ENCODE measurements around the gene PERM1. TPM values are rescaled to one million over a fixed set of nuclear protein-coding genes. Genes with fewer than 3 reads are reported as not detected.

Gene PERM1
- total RNA-seq, 1 donor from 2014 or later: not detected

DNA sequence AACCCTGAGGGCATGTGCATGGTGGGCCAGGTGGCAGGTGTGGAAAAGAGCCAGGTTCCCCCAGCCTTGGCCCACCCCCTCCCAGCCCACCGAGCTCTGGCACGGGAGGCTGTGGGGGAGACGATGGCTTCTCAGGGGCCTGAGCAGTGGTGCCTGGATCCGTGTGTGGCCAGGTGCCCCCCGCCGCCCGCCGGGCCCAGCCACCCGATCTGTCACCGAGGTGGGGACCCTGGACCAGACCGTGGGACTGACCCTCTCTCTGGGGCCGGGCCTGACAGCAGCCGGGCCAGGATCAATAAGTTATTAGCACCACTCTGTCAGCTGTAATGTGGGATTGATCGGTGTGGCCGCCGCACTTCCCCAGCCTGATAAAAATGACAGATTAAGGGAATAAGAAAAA, 44.4 kb downstream of the PERM1 start:
- TF ChIP-seq, protein P1, sequence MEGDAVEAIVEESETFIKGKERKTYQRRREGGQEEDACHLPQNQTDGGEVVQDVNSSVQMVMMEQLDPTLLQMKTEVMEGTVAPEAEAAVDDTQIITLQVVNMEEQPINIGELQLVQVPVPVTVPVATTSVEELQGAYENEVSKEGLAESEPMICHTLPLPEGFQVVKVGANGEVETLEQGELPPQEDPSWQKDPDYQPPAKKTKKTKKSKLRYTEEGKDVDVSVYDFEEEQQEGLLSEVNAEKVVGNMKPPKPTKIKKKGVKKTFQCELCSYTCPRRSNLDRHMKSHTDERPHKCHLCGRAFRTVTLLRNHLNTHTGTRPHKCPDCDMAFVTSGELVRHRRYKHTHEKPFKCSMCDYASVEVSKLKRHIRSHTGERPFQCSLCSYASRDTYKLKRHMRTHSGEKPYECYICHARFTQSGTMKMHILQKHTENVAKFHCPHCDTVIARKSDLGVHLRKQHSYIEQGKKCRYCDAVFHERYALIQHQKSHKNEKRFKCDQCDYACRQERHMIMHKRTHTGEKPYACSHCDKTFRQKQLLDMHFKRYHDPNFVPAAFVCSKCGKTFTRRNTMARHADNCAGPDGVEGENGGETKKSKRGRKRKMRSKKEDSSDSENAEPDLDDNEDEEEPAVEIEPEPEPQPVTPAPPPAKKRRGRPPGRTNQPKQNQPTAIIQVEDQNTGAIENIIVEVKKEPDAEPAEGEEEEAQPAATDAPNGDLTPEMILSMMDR (IDR thresholded peaks at IDR 0.05; ENCODE audit: insufficient read depth, low read length, severe bottlenecking): no peak
- no peak for DNase-seq (ENCODE audit: low read depth)
- no peak overlapping the region for H3K4me3 ChIP-seq (ENCODE audit: low read depth, low read length)
- no peaks in the 10 kb centered on the region for H3K36me3 ChIP-seq (ENCODE audit: control insufficient read depth, insufficient read depth, low read length)
- FAIRE-seq: no peak
- H3K27me3 ChIP-seq (ENCODE audit: control insufficient read depth, insufficient read depth, low read length): peaks cover 38% of the 10 kb centered on the region

DNA sequence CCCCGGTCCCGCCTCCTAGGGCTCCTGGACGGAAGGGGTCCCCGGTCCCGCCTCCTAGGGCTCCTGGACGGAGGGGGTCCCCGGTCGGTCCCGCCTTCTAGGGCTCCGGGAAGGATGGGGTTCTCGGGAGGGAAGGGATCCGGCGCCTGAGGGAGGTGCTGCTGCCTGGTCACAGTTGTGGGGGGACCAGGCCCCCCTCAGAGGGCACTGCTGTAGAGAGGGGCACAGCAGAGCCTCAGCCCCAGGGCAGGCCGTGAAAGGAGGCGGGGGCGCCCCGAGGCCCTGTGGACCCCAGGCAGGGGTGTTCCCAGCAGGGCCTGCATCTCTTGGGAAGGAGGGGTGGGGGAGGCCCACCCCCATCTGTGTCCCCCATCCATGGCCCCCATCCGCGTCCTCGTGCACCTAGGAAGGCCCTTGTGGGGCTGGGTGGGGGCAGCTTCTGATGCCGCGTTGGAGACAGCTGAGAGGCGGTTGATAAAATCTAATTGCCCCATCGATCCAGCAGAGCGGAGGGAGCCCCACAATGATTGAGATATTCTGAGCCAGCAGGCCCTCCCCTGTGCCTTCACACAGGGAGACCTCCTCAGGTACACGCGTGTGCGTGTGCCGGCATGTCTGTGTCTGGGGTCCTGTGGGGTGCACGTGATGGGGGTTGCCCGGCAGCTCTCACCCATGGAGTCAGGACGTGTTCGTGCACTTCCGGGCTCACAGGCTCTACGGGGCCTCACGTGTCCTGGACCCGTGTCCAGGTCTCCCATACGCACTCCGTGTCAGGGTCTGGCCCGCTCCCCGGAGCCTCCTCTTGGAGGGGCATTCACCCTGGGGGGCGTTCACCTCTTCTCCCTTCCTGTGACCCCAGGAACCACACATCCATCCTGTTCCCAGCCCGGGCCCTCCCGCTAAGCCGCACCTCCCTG, 45.3 kb downstream of the PERM1 start:
- FAIRE-seq: no peak
- TF ChIP-seq, protein P1 (IDR thresholded peaks at IDR 0.05; ENCODE audit: insufficient read depth, low read length, severe bottlenecking): no peak
- peaks cover 39% of the 10 kb centered on the region for H3K27me3 ChIP-seq (ENCODE audit: control insufficient read depth, insufficient read depth, low read length)

DNA sequence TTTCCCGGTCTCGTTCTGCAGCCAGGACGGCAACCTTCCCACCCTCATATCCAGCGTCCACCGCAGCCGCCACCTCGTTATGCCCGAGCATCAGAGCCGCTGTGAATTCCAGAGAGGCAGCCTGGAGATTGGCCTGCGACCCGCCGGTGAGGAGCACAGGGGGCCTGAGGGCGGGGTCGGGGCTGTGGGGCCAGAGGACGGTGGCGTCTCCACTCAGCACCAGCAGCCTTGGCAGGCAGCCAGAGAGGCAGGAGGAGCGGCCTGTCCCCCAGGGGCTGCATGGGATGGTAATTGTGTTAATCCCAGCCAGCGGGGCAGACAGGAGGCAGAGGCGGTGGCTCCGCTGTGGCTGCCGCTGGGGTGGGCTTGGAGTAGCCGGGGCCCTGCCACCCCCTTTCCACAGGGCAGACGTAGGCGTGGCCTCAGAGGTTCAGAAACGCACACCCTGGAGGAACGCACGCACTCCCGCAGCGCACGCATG, 46.1 kb downstream of the PERM1 start:
- Histone ChIP-seq H3K4me3 (ENCODE audit: low read depth, low read length) (no peak overlapping the region), H3K27me3 (ENCODE audit: control insufficient read depth, insufficient read depth, low read length) (peaks cover 32% of the 10 kb centered on the region), H3K36me3 (ENCODE audit: control insufficient read depth, insufficient read depth, low read length) (no peaks in the 10 kb centered on the region)
- DNase-seq (ENCODE audit: low read depth): no peak
- TF ChIP-seq, protein P1 (IDR thresholded peaks at IDR 0.05; ENCODE audit: insufficient read depth, low read length, severe bottlenecking): no peak
- no peak for FAIRE-seq

More for the DNA sequence above, 45.3 kb downstream of the PERM1 start:
- Histone ChIP-seq H3K4me3 (ENCODE audit: low read depth, low read length) (no peak overlapping the region), H3K36me3 (ENCODE audit: control insufficient read depth, insufficient read depth, low read length) (no peaks in the 10 kb centered on the region)
- DNase-seq (ENCODE audit: low read depth): no peak

DNA sequence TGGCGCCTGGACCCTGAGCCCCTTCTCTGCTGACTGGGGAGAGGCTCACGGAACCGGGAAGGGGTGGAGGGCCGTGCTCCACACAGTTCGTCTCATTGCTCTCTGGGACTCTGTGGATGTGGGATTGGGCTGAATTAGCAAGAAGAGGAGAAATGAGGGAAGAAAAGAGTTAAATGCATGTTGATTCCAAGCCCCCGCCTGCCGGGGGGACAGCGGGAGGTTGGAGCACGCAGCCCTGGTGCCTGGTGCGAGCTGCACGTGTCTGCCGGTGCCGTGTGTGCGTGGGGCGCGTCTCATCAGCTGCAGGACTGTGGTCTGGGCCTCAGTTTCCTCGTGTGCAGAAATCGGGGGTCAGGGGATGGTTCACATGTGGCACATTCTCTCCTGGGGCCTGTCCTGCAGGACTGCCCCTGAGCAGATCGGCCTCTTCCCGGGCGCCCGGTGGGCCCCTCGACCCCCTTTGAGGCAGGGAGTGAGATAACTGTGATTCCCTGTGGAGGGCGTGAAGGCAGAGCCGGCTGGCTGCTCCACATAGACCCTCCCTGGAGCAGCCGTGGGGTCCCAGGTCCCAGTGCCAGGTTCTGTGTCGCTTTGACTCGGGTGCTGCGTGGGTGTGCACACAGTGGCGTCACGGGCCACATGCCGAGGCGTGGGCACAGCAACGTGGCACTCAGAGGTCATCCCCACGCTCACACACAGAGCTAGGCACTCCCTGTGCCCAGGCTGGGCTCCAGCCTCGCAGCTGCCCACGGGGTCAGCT, 46.7 kb downstream of the PERM1 start:
- no peak for DNase-seq (ENCODE audit: low read depth)
- Histone ChIP-seq H3K36me3 (ENCODE audit: control insufficient read depth, insufficient read depth, low read length) (no peaks in the 10 kb centered on the region), H3K27me3 (ENCODE audit: control insufficient read depth, insufficient read depth, low read length) (peaks cover 29% of the 10 kb centered on the region), H3K4me3 (ENCODE audit: low read depth, low read length) (no peak overlapping the region)
- no peak for FAIRE-seq
- TF ChIP-seq, protein P1 (IDR thresholded peaks at IDR 0.05; ENCODE audit: insufficient read depth, low read length, severe bottlenecking): no peak

DNA sequence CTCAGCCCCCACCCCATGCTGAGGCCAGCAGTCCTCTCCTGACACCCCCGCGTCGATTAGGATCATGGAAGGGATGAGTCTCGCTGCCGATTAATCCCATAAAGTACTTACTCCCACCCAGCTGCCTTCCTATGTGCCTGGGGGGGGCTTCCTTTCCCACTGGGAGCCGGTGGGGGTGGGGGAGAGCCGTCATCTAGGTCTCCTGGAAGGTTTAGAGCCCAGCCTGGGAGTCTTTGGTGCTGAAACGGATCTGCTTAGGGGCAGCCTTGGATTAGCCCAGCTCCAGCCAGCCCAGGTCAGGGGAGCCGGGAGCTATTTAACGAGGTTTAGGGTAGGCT, 48.3 kb downstream of the PERM1 start:
- Histone ChIP-seq H3K4me3 (ENCODE audit: low read depth, low read length) (no peak overlapping the region), H3K36me3 (ENCODE audit: control insufficient read depth, insufficient read depth, low read length) (no peaks in the 10 kb centered on the region), H3K27me3 (ENCODE audit: control insufficient read depth, insufficient read depth, low read length) (peaks cover 27% of the 10 kb centered on the region)
- TF ChIP-seq, protein P1 (IDR thresholded peaks at IDR 0.05; ENCODE audit: insufficient read depth, low read length, severe bottlenecking): no peak
- FAIRE-seq (no peak), DNase-seq (ENCODE audit: low read depth) (no peak)

Data from bronchial epithelial cell (primary cell).